ENCODE data around the gene TTLL5.

Gene TTLL5

GRCh38 chr14:75961662-75962061 is 300.6 kb downstream of the TTLL5 start:
- no peak for DNase-seq (ENCODE audit: low read depth)

GRCh38 chr14:75967866-75968265 is 306.8 kb downstream of the TTLL5 start:
- no peak for DNase-seq (ENCODE audit: low read depth)

DNA sequence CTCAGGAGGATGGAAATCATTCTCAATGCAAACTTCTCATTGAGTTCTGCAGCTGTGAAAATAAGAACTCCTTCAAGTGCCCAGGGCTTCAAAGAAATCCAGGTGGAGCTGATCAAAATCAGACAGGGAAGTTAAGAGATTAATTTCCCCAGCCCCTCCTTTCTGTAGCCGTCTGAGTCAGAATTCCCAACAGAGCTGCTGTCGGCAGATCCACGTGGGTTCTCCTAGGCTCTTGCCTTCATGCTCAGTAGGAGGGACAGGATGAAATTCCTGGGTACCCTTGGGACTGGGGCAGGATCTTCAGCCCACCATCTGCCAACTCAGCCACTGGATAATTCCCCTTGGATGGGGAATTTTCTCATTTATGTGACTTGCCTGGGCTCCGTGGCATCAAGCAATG is 307.4 kb downstream of the TTLL5 start:
- peak; percentile 21 for DNase-seq (ENCODE audit: low read depth)

DNA sequence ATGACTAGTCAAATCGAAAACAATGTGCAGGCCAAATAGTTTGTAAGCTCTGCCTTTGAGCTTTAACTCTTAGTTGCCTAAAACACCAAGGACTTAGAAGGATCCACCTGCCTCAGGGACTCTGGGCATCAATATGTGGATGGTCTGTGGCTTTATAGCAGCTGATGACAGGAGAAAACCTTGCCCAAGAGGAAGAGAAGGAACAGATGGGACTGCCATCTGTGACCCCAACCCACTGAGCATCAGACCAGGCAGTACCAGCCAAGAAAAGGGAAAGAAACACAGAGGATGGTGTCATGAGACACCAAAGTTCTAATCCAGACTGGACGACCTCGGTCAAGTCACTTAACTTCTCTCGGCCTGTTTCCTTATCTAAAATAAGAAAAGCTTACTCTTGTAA is 308.1 kb downstream of the TTLL5 start:
- no peak for DNase-seq (ENCODE audit: low read depth)

GRCh38 chr14:75969891-75970290 is 308.8 kb downstream of the TTLL5 start:
- DNase-seq (ENCODE audit: low read depth), result peak; percentile 21

DNA sequence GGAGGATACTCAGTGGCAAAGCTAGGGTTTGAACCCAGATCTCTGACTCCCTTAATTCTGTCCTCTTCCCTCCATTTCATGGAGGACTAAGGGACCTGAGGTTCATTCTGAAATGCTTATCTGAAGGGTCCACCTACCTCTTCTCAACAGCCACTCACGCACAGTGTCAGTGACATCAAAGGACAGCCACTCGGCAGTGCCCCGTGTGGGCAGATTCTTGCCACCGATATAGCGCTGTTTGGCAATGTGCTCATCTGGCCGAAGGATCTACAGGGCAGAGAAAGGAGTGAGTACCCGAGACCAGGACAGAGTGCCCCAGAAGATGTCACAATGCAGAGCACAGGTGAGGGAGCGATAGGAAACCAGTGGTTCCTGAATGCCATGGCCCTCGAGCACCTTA is 309.9 kb downstream of the TTLL5 start:
- DNase-seq (ENCODE audit: low read depth), result no peak

- DNase-seq (ENCODE audit: low read depth), result no peak
Measured at GRCh38 chr14:75971509-75971908, 310.5 kb downstream of the TTLL5 start.

DNA sequence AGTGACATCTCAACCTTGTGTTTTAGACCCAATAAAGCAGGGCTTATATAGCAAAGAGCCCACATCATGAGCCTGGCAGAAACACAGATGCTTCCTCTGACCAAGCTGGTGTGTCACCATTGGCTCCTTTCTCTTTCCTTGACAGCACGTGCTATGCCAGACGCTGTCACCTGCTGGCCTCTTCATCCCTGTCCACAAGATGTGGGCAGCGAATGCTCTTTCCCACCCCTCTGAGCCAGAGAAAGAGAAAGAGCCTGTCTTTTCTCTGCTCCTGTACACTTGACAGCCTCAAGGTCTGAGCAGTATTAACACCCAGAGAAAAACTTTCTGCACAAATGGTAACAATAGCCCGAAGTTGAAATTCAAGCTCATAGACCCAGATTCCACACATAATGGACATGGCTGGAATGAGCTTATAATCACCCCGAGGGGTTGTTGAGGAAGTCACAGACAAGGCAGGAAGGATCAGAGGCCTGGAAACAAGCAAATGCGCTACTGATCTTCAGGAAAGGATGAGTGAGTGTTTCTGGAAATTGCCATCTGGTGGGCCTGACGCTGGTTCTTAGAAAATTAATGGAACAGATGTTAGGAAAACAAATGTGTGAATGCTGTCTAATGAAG is 311.9 kb downstream of the TTLL5 start:
- no peak for DNase-seq (ENCODE audit: low read depth)

DNA sequence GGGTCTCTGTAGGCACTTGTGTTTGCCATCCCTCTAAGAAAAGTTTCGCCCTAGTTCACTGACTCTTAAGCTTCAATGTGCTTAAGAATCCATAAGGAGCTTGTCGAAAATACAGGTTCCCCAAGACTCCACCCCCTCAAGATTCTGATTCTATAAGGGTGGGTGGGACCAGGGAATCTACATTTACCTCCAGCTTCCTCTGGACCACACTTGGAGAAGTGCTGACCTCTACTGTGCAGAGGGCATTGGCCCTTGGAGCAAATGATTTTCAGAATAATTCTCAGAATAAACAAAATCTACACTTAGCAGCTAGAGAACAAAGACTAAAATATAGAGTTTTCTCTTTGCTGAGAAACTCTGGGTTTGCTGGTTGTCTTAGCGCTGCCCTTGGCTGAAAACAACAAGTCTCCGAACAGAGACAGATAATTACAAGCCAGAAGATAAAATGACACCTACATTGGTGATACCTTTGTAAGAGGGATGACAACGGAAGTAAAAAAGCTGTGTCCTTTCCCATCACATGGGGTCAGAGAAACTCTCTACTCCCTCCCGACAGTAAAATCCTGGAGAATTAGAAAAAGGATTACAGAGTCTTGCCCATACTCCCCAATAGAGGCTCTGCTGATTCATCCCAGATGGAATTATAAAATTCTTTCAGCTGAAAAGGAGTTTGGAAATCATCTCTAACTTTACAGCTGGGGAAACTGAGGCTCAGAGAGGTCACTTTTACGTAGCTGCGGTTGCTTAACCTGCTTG is 316.0 kb downstream of the TTLL5 start:
- DNase-seq (ENCODE audit: low read depth), result no peak

- DNase-seq (ENCODE audit: low read depth), result peak; percentile 30
Measured at GRCh38 chr14:75977582-75977943, 316.5 kb downstream of the TTLL5 start.

DNA sequence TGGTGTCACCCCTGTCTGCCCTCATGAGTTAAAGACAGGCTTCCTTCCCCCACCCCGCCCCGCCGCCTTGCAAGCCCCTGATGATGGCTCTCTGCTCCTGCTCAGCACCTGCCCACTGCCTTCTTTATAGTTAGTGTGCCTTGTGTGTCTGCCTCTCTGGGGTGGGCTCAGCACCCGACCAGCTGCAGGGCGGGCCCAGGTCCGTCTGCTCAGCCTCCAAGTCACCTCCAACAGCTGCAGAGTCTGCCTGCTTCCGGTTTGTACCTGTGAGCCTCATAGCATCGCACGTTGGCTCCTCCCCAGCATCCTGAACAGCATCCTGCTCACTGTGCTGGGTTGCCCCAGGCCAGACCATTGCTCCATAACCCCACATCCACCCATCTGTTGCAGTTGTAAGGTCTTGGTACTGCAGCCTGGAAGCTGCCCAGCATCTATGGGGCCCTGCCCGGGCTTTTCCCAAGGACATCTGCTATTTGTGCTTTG is 317.2 kb downstream of the TTLL5 start:
- no peak for DNase-seq (ENCODE audit: low read depth)

- peak; percentile 62 for DNase-seq (ENCODE audit: low read depth)
Measured at GRCh38 chr14:75979071-75979571, 318.1 kb downstream of the TTLL5 start.

GRCh38 chr14:75979648-75980565 is 318.9 kb downstream of the TTLL5 start:
- DNase-seq (ENCODE audit: low read depth), result no peak

- DNase-seq (ENCODE audit: low read depth), result no peak
Measured at GRCh38 chr14:75980856-75981255, 319.8 kb downstream of the TTLL5 start.

- peak; percentile 95 for DNase-seq (ENCODE audit: low read depth)
Measured at GRCh38 chr14:75981426-75982265, 320.6 kb downstream of the TTLL5 start, which contains the start of gene TGFB3. Gene TGFB3 (minus strand): TSS chr14:75981995. CDS start chr14:75980893, 1,102 bp downstream.

DNA sequence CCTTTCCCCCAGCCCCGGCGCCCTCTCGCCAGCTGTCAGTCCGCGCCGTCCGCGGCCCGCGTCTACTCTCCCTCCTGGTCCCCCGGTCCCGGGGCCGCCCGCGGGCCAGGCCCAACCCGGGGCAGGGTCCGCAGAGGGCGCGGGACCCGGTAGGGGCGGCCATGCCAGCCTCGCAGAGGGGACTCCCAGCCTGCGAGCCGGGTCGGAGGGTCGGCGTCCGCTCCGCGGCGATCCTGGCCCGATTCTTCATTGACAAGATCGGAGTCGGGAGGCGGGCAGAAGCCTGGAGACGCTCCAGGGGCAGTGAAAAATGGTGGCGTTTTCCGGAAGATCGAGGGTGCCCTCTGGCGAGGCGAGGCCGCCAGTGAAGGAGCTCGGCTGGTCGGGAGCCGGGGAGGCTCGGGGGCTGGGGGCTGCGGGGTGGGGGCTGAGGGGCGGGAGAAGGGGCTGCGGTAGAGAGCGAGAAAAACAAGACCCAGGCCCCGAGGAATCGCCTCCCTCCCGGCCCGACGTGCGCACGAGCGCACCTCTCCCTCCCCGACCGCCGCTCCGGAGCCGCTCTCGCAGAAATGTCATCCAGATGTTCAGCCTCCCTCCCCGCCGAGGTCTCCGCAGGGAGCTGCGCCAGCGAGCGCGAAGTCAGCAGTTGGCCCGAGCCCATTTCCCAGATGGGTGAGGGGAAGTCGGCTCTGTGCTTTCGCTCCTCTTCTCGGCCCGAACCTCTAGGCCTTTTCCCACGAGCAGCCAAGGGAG is 321.4 kb downstream of the TTLL5 start:
- peak; percentile 80 for DNase-seq (ENCODE audit: low read depth)

- no peak for DNase-seq (ENCODE audit: low read depth)
Measured at GRCh38 chr14:75983019-75983358, 321.9 kb downstream of the TTLL5 start.

- DNase-seq (ENCODE audit: low read depth), result no peak
Measured at GRCh38 chr14:75984674-75985073, 323.6 kb downstream of the TTLL5 start.

DNA sequence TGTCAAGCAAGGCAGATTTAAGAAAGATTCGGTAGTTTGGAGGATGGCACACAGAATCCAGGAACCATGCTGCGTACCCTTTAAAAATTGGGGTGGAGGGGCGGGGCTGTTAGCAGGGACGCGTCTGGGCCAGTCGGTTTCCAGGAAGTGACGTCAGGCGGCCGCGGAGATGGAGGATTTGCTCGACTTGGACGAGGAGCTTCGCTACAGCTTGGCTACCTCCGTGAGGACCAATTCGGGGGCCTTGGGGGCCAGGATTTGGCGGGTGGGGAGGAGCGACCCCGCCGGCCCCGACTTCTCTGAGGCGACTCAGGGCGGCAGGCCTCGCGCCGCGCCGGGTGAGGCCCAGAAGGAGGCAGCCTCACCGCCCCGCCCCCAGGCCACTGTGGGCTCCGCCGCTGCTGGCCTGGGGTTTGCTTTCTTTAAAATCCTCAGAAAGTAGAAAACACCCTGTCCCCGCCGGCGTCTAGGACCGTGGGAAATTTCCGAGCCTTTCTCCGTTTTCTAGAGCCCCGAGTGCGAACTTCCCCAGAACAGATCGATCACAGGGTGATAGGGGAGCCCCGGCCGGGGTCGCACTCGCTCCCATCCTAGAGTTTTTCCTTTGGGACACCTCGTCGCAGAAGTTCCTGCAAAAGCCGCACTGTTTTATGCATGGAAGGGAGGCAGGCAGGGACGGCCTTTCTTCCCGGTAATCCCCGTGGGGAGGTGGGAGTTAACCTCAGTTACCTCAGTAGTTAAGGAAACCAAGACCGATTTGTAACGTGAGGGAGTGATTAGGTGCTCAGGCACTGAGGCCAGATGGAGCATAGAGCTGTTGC is 324.8 kb downstream of the TTLL5 start, which contains the start of gene IFT43:
TSS of gene IFT43 (plus strand) at position 146 of the 821 bp plus-strand sequence. CDS start at position 170, 24 bp downstream.
- DNase-seq (ENCODE audit: low read depth), result peak; percentile 81

GRCh38 chr14:75986439-75986765 is 325.4 kb downstream of the TTLL5 start:
- DNase-seq (ENCODE audit: low read depth), result no peak
